HepG2 (cell line): Measurements from ENCODE around the gene KRTCAP2. TPM values are rescaled to one million over a fixed set of nuclear protein-coding genes. Genes with fewer than 3 reads are reported as not detected.

Experiments
- ARID5B ChIP-seq: IDR thresholded peaks from 2 replicates; pipeline ENCODE4 v1.4.0; 2020; ENCODE audit warnings: mild to moderate bottlenecking, missing genetic modification reagents
- ATF1 ChIP-seq: IDR thresholded peaks from 2 replicates; pipeline ENCODE4 v1.6.1; 2016; ENCODE audit warnings: mild to moderate bottlenecking, control low read depth
- CHCHD3 ChIP-seq: sonication (generic); formaldehyde crosslinking; IDR thresholded peaks from 2 replicates; pipeline ENCODE4 v1.8.0; 2022; ENCODE audit warnings: mild to moderate bottlenecking, missing genetic modification reagents, moderate library complexity
- ERF ChIP-seq: IDR thresholded peaks from 2 replicates; pipeline ENCODE4 v1.6.1; 2018; ENCODE audit warnings: missing biosample characterization, missing genetic modification reagents
- GTF3A ChIP-seq: sonication (generic); formaldehyde crosslinking; conservative IDR thresholded peaks from 2 replicates; pipeline ENCODE4 v1.4.0; 2020; ENCODE audit warnings: mild to moderate bottlenecking, missing genetic modification reagents
- KAT2B ChIP-seq: fragments of 150-350 bp; IDR thresholded peaks from 2 replicates; pipeline ENCODE4 v1.6.1; 2014; ENCODE audit warnings: low read depth, low read length, borderline replicate concordance
- KAT8 ChIP-seq: IDR thresholded peaks from 2 replicates; pipeline ENCODE4 v1.6.1; 2016; ENCODE audit warnings: missing genetic modification reagents, missing compliant biosample characterization
- NFE2 ChIP-seq: sonication (generic); formaldehyde crosslinking; IDR thresholded peaks from 2 replicates; pipeline ENCODE4 v1.4.0; 2020; ENCODE audit warnings: missing genetic modification reagents
- NR1H2 ChIP-seq: sonication (generic); formaldehyde crosslinking; IDR thresholded peaks from 2 replicates; pipeline ENCODE4 v1.8.1; 2022; ENCODE audit warnings: low read depth, missing genetic modification reagents, borderline replicate concordance
- PITX1 ChIP-seq: sonication (generic); formaldehyde crosslinking; IDR thresholded peaks from 2 replicates; pipeline ENCODE4 v1.5.1; 2020; ENCODE audit warnings: mild to moderate bottlenecking, missing genetic modification reagents
- RAD21 ChIP-seq: fragments of 450-650 bp; formaldehyde crosslinking; IDR thresholded peaks from 2 replicates; pipeline ENCODE4 v1.5.0; 2020; ENCODE audit warnings: mild to moderate bottlenecking
- RARA ChIP-seq: IDR thresholded peaks from 2 replicates; pipeline ENCODE4 v1.6.1; 2016; ENCODE audit warnings: missing genetic modification reagents, missing compliant biosample characterization
- SRSF9 ChIP-seq: fragments of 200-400 bp; formaldehyde crosslinking; IDR thresholded peaks from 2 replicates; pipeline ENCODE4 v1.6.1; 2018; ENCODE audit warnings: borderline replicate concordance, mild to moderate bottlenecking, low read depth, low read length; ENCODE audit not compliant: insufficient read depth, poor library complexity, severe bottlenecking
- ZKSCAN1 ChIP-seq: fragments of 150-350 bp; IDR thresholded peaks from 2 replicates; pipeline ENCODE4 v1.6.1; 2014; ENCODE audit warnings: low read length
- ZNF224 ChIP-seq: sonication (generic); formaldehyde crosslinking; IDR thresholded peaks from 2 replicates; pipeline ENCODE4 v1.5.0; 2020; ENCODE audit warnings: mild to moderate bottlenecking, missing genetic modification reagents
- ZNF333 ChIP-seq: sonication (generic); formaldehyde crosslinking; IDR thresholded peaks from 2 replicates; pipeline ENCODE4 v1.4.0; 2020; ENCODE audit warnings: mild to moderate bottlenecking, missing genetic modification reagents, borderline replicate concordance
- ZNF577 ChIP-seq: sonication (generic); formaldehyde crosslinking; IDR thresholded peaks from 2 replicates; pipeline ENCODE4 v1.4.0; 2020; ENCODE audit warnings: mild to moderate bottlenecking, low read depth, missing genetic modification reagents, borderline replicate concordance
- ZNF614 ChIP-seq: IDR thresholded peaks from 2 replicates; pipeline ENCODE4 v1.6.1; 2018; ENCODE audit warnings: missing biosample characterization, missing genetic modification reagents, inconsistent platforms, borderline replicate concordance
- ZNF761 ChIP-seq: sonication (generic); formaldehyde crosslinking; conservative IDR thresholded peaks from 2 replicates; pipeline ENCODE4 v1.4.0; 2020; ENCODE audit warnings: mild to moderate bottlenecking, missing genetic modification reagents
- ZNF816 ChIP-seq: sonication (generic); formaldehyde crosslinking; IDR thresholded peaks from 2 replicates; pipeline ENCODE4 v1.8.0; 2022; ENCODE audit warnings: missing genetic modification reagents, mild to moderate bottlenecking, borderline replicate concordance
- polyA plus RNA-seq, 8 experiments: library from polyadenylated mRNA; depleted of rRNA in 3 of 8; stranded (reverse) in 7 of 8; unstranded in 1 of 8; fragments of >200 nt; fragmentation: Illumina TruSeq in 4 of 8; extraction: Trizol in 4 of 8; gene quantifications; 2 replicates each; pipeline versions ENCODE4 v1.2.1 to v1.2.3, GENCODE V29; 2011 to 2016; ENCODE audit warnings: low read depth in 4 of 8, missing spikeins in 1 of 8, mixed read lengths in 1 of 8; ENCODE audit not compliant: insufficient read depth in 1 of 8
- total RNA-seq, 5 experiments: library from RNA; depleted of rRNA; stranded (reverse); fragments of >200 nt; fragmentation: Illumina TruSeq; extraction: Trizol; gene quantifications; 2 replicates each; pipeline ENCODE4 v1.2.3, GENCODE V29; 2016; ENCODE audit warnings: low read depth in 1 of 5
- TF ChIP-seq, protein P1 (sequence below): sonication (generic); formaldehyde crosslinking; IDR thresholded peaks from 2 replicates; pipeline ENCODE4 v1.4.0; 2020; ENCODE audit warnings: mild to moderate bottlenecking, missing genetic modification reagents, borderline replicate concordance
- TF ChIP-seq, protein P2 (sequence below): sonication (generic); formaldehyde crosslinking; IDR thresholded peaks from 2 replicates; pipeline ENCODE4 v1.4.0; 2020; ENCODE audit warnings: missing genetic modification reagents
- TF ChIP-seq, protein P3 (sequence below): IDR thresholded peaks from 2 replicates; pipeline ENCODE4 v1.6.1; 2016; ENCODE audit warnings: missing genetic modification reagents, missing compliant biosample characterization
- TF ChIP-seq, protein P4 (sequence below): sonication (generic); formaldehyde crosslinking; IDR thresholded peaks from 2 replicates; pipeline ENCODE4 v1.4.0; 2020; ENCODE audit warnings: missing genetic modification reagents

KRTCAP2 gene
- total and polyA plus RNA-seq, 2 of the 13 experiments (the other 11 are each of a cell fraction or from before 2014, with no cell fraction given), result 77.3 to 79.4 TPM

- TF ChIP-seq ATF1 (CRISPR knock-in tag) (0 out of 2 replicates have a peak, but pooled peaks have one; percentile 30), PITX1 (peak; percentile 96), KAT8 (CRISPR knock-in tag) (peak; percentile 89), CHCHD3 (no peak), ZNF577 (no peak), ZNF816 (CRISPR knock-in tag) (peak; percentile 94), ZNF224 (0 out of 2 replicates have a peak, but pooled peaks have one; percentile 28), ARID5B (CRISPR knock-in tag) (peak; percentile 97), ERF (peak; percentile 99), NFE2 (CRISPR knock-in tag) (peak; percentile 31), ZNF333 (CRISPR knock-in tag) (peak; percentile 26; the same call in 1 of the 2 replicates), ZKSCAN1 (0 out of 2 replicates have a peak, but pooled peaks have one; percentile 7), KAT2B (no peak), GTF3A (no peak), SRSF9 (no peak), NR1H2 (CRISPR knock-in tag) (no peak), ZNF614 (CRISPR knock-in tag) (peak; percentile 74), RARA (CRISPR knock-in tag) (peak; percentile 100), RAD21 (CRISPR knock-in tag) (peak; percentile 68), ZNF761 (CRISPR knock-in tag) (peak; percentile 97)
- TF ChIP-seq, protein P1, sequence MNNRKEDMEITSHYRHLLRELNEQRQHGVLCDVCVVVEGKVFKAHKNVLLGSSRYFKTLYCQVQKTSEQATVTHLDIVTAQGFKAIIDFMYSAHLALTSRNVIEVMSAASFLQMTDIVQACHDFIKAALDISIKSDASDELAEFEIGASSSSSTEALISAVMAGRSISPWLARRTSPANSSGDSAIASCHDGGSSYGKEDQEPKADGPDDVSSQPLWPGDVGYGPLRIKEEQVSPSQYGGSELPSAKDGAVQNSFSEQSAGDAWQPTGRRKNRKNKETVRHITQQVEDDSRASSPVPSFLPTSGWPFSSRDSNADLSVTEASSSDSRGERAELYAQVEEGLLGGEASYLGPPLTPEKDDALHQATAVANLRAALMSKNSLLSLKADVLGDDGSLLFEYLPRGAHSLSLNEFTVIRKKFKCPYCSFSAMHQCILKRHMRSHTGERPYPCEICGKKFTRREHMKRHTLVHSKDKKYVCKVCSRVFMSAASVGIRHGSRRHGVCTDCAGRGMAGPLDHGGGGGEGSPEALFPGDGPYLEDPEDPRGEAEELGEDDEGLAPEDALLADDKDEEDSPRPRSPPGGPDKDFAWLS, result no peak
- TF ChIP-seq, protein P2, sequence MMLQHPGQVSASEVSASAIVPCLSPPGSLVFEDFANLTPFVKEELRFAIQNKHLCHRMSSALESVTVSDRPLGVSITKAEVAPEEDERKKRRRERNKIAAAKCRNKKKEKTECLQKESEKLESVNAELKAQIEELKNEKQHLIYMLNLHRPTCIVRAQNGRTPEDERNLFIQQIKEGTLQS (CRISPR knock-in tag), result peak; percentile 55
- TF ChIP-seq, protein P3, sequence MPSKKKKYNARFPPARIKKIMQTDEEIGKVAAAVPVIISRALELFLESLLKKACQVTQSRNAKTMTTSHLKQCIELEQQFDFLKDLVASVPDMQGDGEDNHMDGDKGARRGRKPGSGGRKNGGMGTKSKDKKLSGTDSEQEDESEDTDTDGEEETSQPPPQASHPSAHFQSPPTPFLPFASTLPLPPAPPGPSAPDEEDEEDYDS (CRISPR knock-in tag), result peak; percentile 70
- TF ChIP-seq, protein P4, sequence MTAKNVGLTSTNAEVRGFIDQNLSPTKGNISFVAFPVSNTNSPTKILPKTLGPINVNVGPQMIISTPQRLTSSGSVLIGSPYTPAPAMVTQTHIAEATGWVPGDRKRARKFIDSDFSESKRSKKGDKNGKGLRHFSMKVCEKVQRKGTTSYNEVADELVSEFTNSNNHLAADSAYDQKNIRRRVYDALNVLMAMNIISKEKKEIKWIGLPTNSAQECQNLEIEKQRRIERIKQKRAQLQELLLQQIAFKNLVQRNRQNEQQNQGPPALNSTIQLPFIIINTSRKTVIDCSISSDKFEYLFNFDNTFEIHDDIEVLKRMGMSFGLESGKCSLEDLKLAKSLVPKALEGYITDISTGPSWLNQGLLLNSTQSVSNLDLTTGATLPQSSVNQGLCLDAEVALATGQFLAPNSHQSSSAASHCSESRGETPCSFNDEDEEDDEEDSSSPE, result peak; percentile 90
These were observed 47.1 kb downstream of the KRTCAP2 start (continued) for GRCh38 chr1:155125946-155126555.
